HCT116 (cell line): ENCODE results near the gene DCTN4.

Experiments
- CBX3 ChIP-seq: IDR thresholded peaks from 2 replicates; pipeline ENCODE4 v1.6.1; 2012; ENCODE audit warnings: low read depth
- CTCF ChIP-seq, 3 experiments: fragments of 200-600 bp in 1 of 3; sonication (generic) in 1 of 3; IDR thresholded peaks in 2 of 3; conservative IDR thresholded peaks in 1 of 3; 2 replicates each; pipeline ENCODE4 v1.5.1; 2012 to 2017; ENCODE audit warnings: low read depth in 2 of 3, low read length in 2 of 3, antibody characterized with exemption in 1 of 3, borderline replicate concordance in 1 of 3, control low read depth in 1 of 3, mild to moderate bottlenecking in 1 of 3, mixed read lengths in 1 of 3, mixed run types in 1 of 3, moderate library complexity in 1 of 3; ENCODE audit not compliant: insufficient read depth in 1 of 3
- EZH2 ChIP-seq: fragments of 200-600 bp; sonication (generic); IDR thresholded peaks from 2 replicates; pipeline ENCODE4 v1.6.1; 2017; ENCODE audit warnings: antibody characterized with exemption, mixed run types
- EZH2phosphoT487 ChIP-seq: fragments of 200-600 bp; IDR thresholded peaks from 2 replicates; pipeline ENCODE4 v1.6.1; 2018; ENCODE audit warnings: antibody characterized with exemption, borderline replicate concordance
- JUND ChIP-seq: IDR thresholded peaks from 2 replicates; pipeline ENCODE4 v1.6.1; 2012
- RAD21 ChIP-seq: IDR thresholded peaks from 2 replicates; pipeline ENCODE4 v1.6.1; 2012; ENCODE audit warnings: low read depth, mild to moderate bottlenecking

DNA sequence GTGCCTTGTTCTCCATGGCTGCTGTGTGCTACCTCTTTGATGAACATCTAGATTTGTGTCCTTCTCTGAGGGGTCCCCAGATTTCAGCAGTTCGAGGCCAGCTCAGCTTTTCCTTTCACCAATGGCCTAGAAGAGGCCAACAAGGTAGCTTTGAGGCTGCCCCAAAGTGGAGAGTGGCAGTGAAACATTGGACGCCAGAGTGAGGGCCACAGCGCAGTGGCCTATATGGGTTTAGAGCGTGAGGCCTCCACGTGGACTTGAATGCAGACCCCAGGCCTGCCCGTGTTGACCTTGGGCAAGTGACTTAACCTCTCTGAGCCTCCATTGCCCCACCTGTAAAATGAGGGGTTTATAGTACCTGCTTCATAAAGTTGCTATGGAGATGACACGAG, 85.9 kb downstream of the DCTN4 start:
- TF ChIP-seq RAD21 = no peak
- no peak for TF ChIP-seq EZH2
- no peak for TF ChIP-seq CTCF (IDR thresholded peaks at IDR 0.05 in 2 of 3, conservative IDR thresholded peaks at IDR 0.05 in 1 of 3; ENCODE audit: borderline replicate concordance in 1 of 3, insufficient read depth in 1 of 3, low read depth in 2 of 3, low read length in 2 of 3)
- TF ChIP-seq CBX3 = no peak
- TF ChIP-seq EZH2phosphoT487 = no peak
- no peak for TF ChIP-seq JUND
